Rectal smooth muscle tissue (tissue), 1 donor: ENCODE data around the gene MBD3L1.

Source experiments
- H3K27ac ChIP-seq: one replicate; pipeline ENCODE4 v1.7.0; 2013; ENCODE audit warnings: low read depth, low read length, inconsistent platforms
- H3K27me3 ChIP-seq: one replicate; pipeline ENCODE4 v1.7.0; 2013; ENCODE audit warnings: low read length; ENCODE audit not compliant: control insufficient read depth, insufficient read depth
- H3K36me3 ChIP-seq: one replicate; pipeline ENCODE4 v1.7.0; 2013; ENCODE audit warnings: low read length; ENCODE audit not compliant: control insufficient read depth, insufficient read depth
- H3K4me1 ChIP-seq: one replicate; pipeline ENCODE4 v1.7.0; 2013; ENCODE audit warnings: low read length; ENCODE audit not compliant: control insufficient read depth, insufficient read depth
- H3K4me3 ChIP-seq: one replicate; pipeline ENCODE4 v1.7.0; 2013; ENCODE audit warnings: low read length
- H3K9ac ChIP-seq: one replicate; pipeline ENCODE4 v1.7.0; 2013; ENCODE audit warnings: low read length

MBD3L1 gene

GRCh38 chr19:8890260-8890659 is 58.1 kb downstream of the MBD3L1 start:
- no peak overlapping the region for H3K9ac ChIP-seq
- no peaks in the 10 kb centered on the region for H3K27me3 ChIP-seq
- no peak overlapping the region for H3K4me3 ChIP-seq
- H3K36me3 ChIP-seq = no peaks in the 10 kb centered on the region
- H3K4me1 ChIP-seq = no peaks in the 10 kb centered on the region
- H3K27ac ChIP-seq = no peak overlapping the region
